Measurements from ENCODE around the gene PRKN.

Gene PRKN

GRCh38 chr6:162200041-162200440 is 527.5 kb downstream of the PRKN start:
- H3K27me3 ChIP-seq (ENCODE audit: control insufficient read depth in 1 of 2, insufficient read depth in 2 of 2, low read length in 2 of 2), result no peaks in the 10 kb centered on the region
- H3K27ac ChIP-seq (ENCODE audit: low read length), result no peak overlapping the region
- no peaks in the 10 kb centered on the region for H3K9me3 ChIP-seq (ENCODE audit: control insufficient read depth in 2 of 2, low read length in 2 of 2)
- no peak overlapping the region for H3K4me3 ChIP-seq (ENCODE audit: low read length in 2 of 2)
- H3K36me3 ChIP-seq (ENCODE audit: control insufficient read depth in 2 of 2, insufficient read depth in 2 of 2, low read length in 2 of 2), result no peaks in the 10 kb centered on the region
- H3K9ac ChIP-seq (ENCODE audit: low read length in 2 of 2), result no peak overlapping the region
- peaks cover 3% of the 10 kb centered on the region for H3K4me1 ChIP-seq (ENCODE audit: control insufficient read depth, insufficient read depth, low read length)

DNA sequence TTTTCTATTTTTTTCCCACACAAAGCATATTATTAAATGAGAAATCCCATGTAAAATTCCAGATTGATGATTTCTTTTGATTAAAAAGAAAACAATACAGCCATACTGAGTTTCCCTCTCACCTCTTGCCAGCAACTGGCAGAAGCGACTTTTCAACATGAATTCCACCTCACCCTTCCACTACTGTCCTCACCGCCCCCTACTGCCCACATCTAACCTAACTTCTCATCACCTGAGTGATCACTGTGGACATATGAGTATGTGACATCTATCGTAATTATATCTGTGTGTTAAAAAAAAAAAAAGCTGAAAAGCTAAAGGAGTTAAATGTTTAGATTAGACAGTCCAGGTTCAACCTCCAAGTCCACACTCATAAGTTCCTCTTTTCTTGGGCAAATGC is 528.6 kb downstream of the PRKN start:
- Histone ChIP-seq H3K27ac (ENCODE audit: low read length) (no peak overlapping the region), H3K27me3 (ENCODE audit: control insufficient read depth in 1 of 2, insufficient read depth in 2 of 2, low read length in 2 of 2) (no peaks in the 10 kb centered on the region), H3K9me3 (ENCODE audit: control insufficient read depth in 2 of 2, low read length in 2 of 2) (no peaks in the 10 kb centered on the region), H3K4me3 (ENCODE audit: low read length in 2 of 2) (no peak overlapping the region), H3K36me3 (ENCODE audit: control insufficient read depth in 2 of 2, insufficient read depth in 2 of 2, low read length in 2 of 2) (no peaks in the 10 kb centered on the region), H3K9ac (ENCODE audit: low read length in 2 of 2) (no peak overlapping the region), H3K4me1 (ENCODE audit: control insufficient read depth, insufficient read depth, low read length) (peaks cover 3% of the 10 kb centered on the region)

GRCh38 chr6:162198076-162198475 is 529.5 kb downstream of the PRKN start:
- no peaks in the 10 kb centered on the region for H3K27me3 ChIP-seq (ENCODE audit: control insufficient read depth in 1 of 2, insufficient read depth in 2 of 2, low read length in 2 of 2)
- H3K36me3 ChIP-seq (ENCODE audit: control insufficient read depth in 2 of 2, insufficient read depth in 2 of 2, low read length in 2 of 2), result no peaks in the 10 kb centered on the region
- no peak overlapping the region for H3K4me3 ChIP-seq (ENCODE audit: low read length in 2 of 2)
- H3K9ac ChIP-seq (ENCODE audit: low read length in 2 of 2), result no peak overlapping the region
- no peak overlapping the region for H3K27ac ChIP-seq (ENCODE audit: low read length)
- H3K4me1 ChIP-seq (ENCODE audit: control insufficient read depth, insufficient read depth, low read length), result peaks cover 3% of the 10 kb centered on the region
- H3K9me3 ChIP-seq (ENCODE audit: control insufficient read depth in 2 of 2, low read length in 2 of 2), result no peaks in the 10 kb centered on the region

DNA sequence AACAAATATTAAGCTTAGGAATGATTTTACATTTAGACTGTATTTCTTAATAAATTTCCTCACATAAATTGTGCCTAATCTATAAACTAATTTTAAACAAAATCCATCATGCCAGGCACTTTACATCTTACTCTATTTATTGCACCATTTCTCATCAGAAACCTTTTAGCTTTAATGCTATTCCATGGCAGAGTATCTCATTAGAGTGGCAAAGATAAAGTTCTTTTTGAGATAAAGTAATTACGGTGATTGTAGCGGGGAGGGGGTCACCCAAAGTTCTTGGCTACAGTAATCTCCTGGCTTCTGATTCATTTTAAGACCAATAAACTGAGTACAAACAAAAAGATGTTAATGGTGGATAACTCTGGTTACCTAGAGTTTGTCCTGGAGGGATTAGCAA is 532.1 kb downstream of the PRKN start:
- Histone ChIP-seq H3K4me3 (ENCODE audit: low read length in 2 of 2) (no peak overlapping the region), H3K27ac (ENCODE audit: low read length) (no peak overlapping the region), H3K4me1 (ENCODE audit: control insufficient read depth, insufficient read depth, low read length) (no peaks in the 10 kb centered on the region), H3K9me3 (ENCODE audit: control insufficient read depth in 2 of 2, low read length in 2 of 2) (no peaks in the 10 kb centered on the region), H3K27me3 (ENCODE audit: control insufficient read depth in 1 of 2, insufficient read depth in 2 of 2, low read length in 2 of 2) (no peaks in the 10 kb centered on the region), H3K9ac (ENCODE audit: low read length in 2 of 2) (no peak overlapping the region), H3K36me3 (ENCODE audit: control insufficient read depth in 2 of 2, insufficient read depth in 2 of 2, low read length in 2 of 2) (no peaks in the 10 kb centered on the region)

DNA sequence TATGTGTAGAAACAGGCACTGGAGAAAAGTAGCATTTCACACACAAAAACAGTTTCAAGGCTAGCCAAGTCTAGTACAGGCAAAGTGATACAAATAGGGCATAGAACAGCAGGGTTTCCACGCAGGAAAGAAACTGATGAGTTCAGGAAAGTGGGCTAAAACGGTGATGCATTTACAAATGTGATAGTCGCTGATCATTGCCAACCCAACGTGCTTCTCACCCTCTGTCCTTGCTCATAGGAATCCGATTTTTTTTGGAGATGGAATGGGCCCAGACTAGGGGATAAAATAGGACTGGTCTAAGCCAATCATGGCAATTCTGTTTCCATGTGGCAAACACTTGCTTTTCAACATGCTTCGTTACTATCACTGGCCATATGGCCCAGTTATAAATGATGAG is 536.6 kb downstream of the PRKN start:
- no peak overlapping the region for H3K9ac ChIP-seq (ENCODE audit: low read length in 2 of 2)
- H3K36me3 ChIP-seq (ENCODE audit: control insufficient read depth in 2 of 2, insufficient read depth in 2 of 2, low read length in 2 of 2), result no peaks in the 10 kb centered on the region
- H3K4me1 ChIP-seq (ENCODE audit: control insufficient read depth, insufficient read depth, low read length), result no peaks in the 10 kb centered on the region
- no peak overlapping the region for H3K4me3 ChIP-seq (ENCODE audit: low read length in 2 of 2)
- no peak overlapping the region for H3K27ac ChIP-seq (ENCODE audit: low read length)
- no peaks in the 10 kb centered on the region for H3K9me3 ChIP-seq (ENCODE audit: control insufficient read depth in 2 of 2, low read length in 2 of 2)
- H3K27me3 ChIP-seq (ENCODE audit: control insufficient read depth in 1 of 2, insufficient read depth in 2 of 2, low read length in 2 of 2), result no peaks in the 10 kb centered on the region

DNA sequence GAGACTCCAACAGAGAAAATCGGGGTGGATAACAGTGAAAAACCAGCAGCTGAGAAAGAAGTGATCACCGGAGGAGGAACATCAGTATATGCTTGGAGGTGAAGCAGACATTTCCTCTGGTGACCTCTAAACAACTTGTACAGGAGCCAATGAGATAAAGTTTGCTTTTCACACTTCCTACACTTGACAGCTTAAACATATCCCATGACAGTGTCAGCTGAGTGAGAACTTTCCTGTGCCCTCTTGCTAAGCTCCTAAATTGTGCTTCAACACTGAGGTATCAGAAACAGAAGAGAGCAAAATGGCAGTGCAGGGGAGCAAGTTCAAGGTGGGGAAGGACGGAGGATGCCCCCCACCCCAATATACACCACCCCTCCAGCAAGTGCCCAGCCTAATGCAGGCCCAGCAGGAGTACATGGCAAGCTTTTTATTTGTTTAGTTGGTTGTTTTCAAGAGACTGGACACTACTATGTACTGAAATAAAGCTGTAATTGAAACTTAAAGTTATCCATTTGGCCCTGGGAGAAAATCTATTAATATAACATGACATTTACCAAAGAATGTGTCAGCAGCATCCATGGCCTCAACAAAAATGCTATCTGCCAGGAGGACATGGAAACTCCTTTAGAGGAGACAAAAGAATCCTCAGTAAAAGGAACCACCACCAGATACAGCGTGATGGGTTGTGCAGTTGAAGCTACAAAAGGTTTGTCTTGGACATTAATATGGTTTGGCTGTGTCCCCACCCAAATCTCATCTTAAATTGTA is 540.2 kb downstream of the PRKN start:
- Histone ChIP-seq H3K27ac (ENCODE audit: low read length) (no peak overlapping the region), H3K27me3 (ENCODE audit: control insufficient read depth in 1 of 2, insufficient read depth in 2 of 2, low read length in 2 of 2) (no peaks in the 10 kb centered on the region), H3K9me3 (ENCODE audit: control insufficient read depth in 2 of 2, low read length in 2 of 2) (no peaks in the 10 kb centered on the region), H3K4me1 (ENCODE audit: control insufficient read depth, insufficient read depth, low read length) (no peaks in the 10 kb centered on the region), H3K9ac (ENCODE audit: low read length in 2 of 2) (no peak overlapping the region), H3K36me3 (ENCODE audit: control insufficient read depth in 2 of 2, insufficient read depth in 2 of 2, low read length in 2 of 2) (no peaks in the 10 kb centered on the region), H3K4me3 (ENCODE audit: low read length in 2 of 2) (no peak overlapping the region)

GRCh38 chr6:162184465-162184864 is 543.1 kb downstream of the PRKN start:
- no peaks in the 10 kb centered on the region for H3K27me3 ChIP-seq (ENCODE audit: control insufficient read depth in 1 of 2, insufficient read depth in 2 of 2, low read length in 2 of 2)
- no peak overlapping the region for H3K9ac ChIP-seq (ENCODE audit: low read length in 2 of 2)
- H3K27ac ChIP-seq (ENCODE audit: low read length), result no peak overlapping the region
- no peaks in the 10 kb centered on the region for H3K4me1 ChIP-seq (ENCODE audit: control insufficient read depth, insufficient read depth, low read length)
- H3K9me3 ChIP-seq (ENCODE audit: control insufficient read depth in 2 of 2, low read length in 2 of 2), result no peaks in the 10 kb centered on the region
- no peaks in the 10 kb centered on the region for H3K36me3 ChIP-seq (ENCODE audit: control insufficient read depth in 2 of 2, insufficient read depth in 2 of 2, low read length in 2 of 2)
- no peak overlapping the region for H3K4me3 ChIP-seq (ENCODE audit: low read length in 2 of 2)

DNA sequence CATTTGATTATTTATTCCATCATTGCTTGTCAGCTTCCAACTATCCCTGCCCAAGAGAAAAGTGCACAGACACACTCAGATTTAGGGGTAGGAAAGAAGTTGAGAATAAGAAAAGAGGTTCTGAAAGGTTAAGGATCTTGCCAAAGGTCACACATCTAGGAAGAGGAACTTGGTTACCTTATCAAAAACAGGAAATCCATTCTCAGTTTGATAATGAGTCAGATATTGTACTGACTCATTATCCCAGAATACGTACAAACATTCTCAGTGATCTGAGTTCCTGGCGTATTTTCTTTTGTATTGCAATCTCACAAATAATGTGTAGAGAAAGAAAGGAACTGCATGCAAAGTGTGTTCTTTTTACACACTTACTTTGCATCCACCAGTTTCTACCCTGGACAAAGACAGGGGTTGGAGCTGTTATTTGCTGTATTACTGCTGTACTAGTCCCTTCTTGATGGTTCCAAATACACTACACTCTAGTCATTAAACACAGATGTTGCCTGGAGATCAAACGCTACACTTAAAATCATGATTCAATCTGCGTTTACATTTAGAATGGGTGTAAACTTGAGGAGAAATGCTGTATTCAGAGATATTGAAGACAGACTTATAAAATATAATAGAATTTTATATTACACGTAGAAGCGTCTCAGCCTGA is 545.7 kb downstream of the PRKN start:
- no peaks in the 10 kb centered on the region for H3K27me3 ChIP-seq (ENCODE audit: control insufficient read depth in 1 of 2, insufficient read depth in 2 of 2, low read length in 2 of 2)
- H3K9me3 ChIP-seq (ENCODE audit: control insufficient read depth in 2 of 2, low read length in 2 of 2), result no peaks in the 10 kb centered on the region
- no peaks in the 10 kb centered on the region for H3K36me3 ChIP-seq (ENCODE audit: control insufficient read depth in 2 of 2, insufficient read depth in 2 of 2, low read length in 2 of 2)
- H3K4me3 ChIP-seq (ENCODE audit: low read length in 2 of 2), result no peak overlapping the region
- H3K27ac ChIP-seq (ENCODE audit: low read length), result no peak overlapping the region
- no peaks in the 10 kb centered on the region for H3K4me1 ChIP-seq (ENCODE audit: control insufficient read depth, insufficient read depth, low read length)
- no peak overlapping the region for H3K9ac ChIP-seq (ENCODE audit: low read length in 2 of 2)

- Histone ChIP-seq H3K36me3 (ENCODE audit: control insufficient read depth in 2 of 2, insufficient read depth in 2 of 2, low read length in 2 of 2) (no peaks in the 10 kb centered on the region), H3K4me3 (ENCODE audit: low read length in 2 of 2) (no peak overlapping the region), H3K9me3 (ENCODE audit: control insufficient read depth in 2 of 2, low read length in 2 of 2) (no peaks in the 10 kb centered on the region), H3K27me3 (ENCODE audit: control insufficient read depth in 1 of 2, insufficient read depth in 2 of 2, low read length in 2 of 2) (no peaks in the 10 kb centered on the region), H3K4me1 (ENCODE audit: control insufficient read depth, insufficient read depth, low read length) (no peaks in the 10 kb centered on the region), H3K9ac (ENCODE audit: low read length in 2 of 2) (no peak overlapping the region), H3K27ac (ENCODE audit: low read length) (no peak overlapping the region)
These were observed 546.5 kb downstream of the PRKN start for GRCh38 chr6:162181111-162181510.

DNA sequence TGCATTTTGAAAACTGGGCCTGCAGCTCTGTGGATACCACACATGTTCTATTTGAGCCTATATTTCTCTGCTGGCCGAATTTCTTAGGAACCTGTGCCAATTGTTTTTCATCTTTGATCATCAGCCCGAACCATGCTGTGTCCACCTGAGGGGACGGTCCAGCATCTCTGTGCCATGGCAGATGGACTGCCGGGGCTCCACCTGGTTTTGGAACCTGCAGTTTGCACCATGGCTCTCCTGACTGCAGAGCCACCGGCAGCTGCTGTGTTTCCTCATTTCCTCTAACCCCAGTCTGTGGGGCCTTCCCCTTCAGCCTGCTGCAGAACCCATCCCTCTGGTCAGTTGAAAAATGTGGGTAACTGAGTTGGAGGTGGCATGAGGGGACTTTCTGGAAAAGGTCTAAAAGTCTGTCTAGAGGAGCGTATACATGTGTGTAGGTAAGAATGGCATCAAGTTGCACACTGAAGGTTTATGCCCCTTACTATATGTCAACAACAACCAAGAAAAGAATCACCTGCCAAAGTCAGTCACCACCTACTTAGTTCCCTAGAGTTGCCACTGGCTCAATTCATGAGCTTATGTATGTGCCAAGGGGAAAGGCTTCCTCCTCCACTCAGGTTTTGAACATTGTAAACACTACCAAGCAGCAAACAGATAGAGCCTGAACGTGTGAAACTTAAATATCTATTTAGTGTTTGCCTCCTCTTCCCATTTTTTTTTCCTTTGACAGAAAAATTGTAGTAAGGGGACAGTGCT is 548.2 kb downstream of the PRKN start:
- Histone ChIP-seq H3K27ac (ENCODE audit: low read length) (no peak overlapping the region), H3K36me3 (ENCODE audit: control insufficient read depth in 2 of 2, insufficient read depth in 2 of 2, low read length in 2 of 2) (no peaks in the 10 kb centered on the region), H3K4me3 (ENCODE audit: low read length in 2 of 2) (no peak overlapping the region)

DNA sequence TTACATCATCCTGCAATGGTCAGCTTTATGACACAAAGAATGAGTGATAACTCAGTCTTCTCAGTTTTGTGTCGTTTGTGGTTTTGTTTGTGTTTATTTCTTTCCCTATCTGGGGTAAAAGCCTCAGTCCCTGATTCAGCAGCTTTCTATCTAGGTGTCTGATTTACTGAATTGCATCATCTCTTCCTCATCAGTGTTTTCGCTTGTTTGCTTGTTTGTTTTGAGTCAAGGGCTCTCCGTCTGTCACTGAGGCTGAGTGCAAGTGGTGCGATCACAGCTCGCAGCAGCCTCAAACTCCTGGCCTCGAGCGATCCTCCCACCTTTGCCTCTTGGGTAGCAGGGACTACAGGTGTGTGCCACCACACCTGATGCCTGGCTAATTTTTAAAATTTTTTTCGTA is 548.9 kb downstream of the PRKN start:
- H3K9me3 ChIP-seq (ENCODE audit: control insufficient read depth in 2 of 2, low read length in 2 of 2), result no peaks in the 10 kb centered on the region
- no peak overlapping the region for H3K9ac ChIP-seq (ENCODE audit: low read length in 2 of 2)
- no peaks in the 10 kb centered on the region for H3K27me3 ChIP-seq (ENCODE audit: control insufficient read depth in 1 of 2, insufficient read depth in 2 of 2, low read length in 2 of 2)
- H3K4me3 ChIP-seq (ENCODE audit: low read length in 2 of 2), result no peak overlapping the region
- H3K36me3 ChIP-seq (ENCODE audit: control insufficient read depth in 2 of 2, insufficient read depth in 2 of 2, low read length in 2 of 2), result no peaks in the 10 kb centered on the region
- H3K4me1 ChIP-seq (ENCODE audit: control insufficient read depth, insufficient read depth, low read length), result no peaks in the 10 kb centered on the region
- no peak overlapping the region for H3K27ac ChIP-seq (ENCODE audit: low read length)

More for the DNA sequence above, 548.2 kb downstream of the PRKN start:
- Histone ChIP-seq H3K4me1 (ENCODE audit: control insufficient read depth, insufficient read depth, low read length) (no peaks in the 10 kb centered on the region), H3K27me3 (ENCODE audit: control insufficient read depth in 1 of 2, insufficient read depth in 2 of 2, low read length in 2 of 2) (no peaks in the 10 kb centered on the region), H3K9ac (ENCODE audit: low read length in 2 of 2) (no peak overlapping the region), H3K9me3 (ENCODE audit: control insufficient read depth in 2 of 2, low read length in 2 of 2) (no peaks in the 10 kb centered on the region)
